ENCODE results near the gene CDC6.

CDC6 gene

GRCh38 chr17:40312131-40312731 lies 24.6 kb downstream of the CDC6 start:
- DNase-seq: no peak

GRCh38 chr17:40312893-40313667 lies 25.4 kb downstream of the CDC6 start:
- no peak for DNase-seq

DNA sequence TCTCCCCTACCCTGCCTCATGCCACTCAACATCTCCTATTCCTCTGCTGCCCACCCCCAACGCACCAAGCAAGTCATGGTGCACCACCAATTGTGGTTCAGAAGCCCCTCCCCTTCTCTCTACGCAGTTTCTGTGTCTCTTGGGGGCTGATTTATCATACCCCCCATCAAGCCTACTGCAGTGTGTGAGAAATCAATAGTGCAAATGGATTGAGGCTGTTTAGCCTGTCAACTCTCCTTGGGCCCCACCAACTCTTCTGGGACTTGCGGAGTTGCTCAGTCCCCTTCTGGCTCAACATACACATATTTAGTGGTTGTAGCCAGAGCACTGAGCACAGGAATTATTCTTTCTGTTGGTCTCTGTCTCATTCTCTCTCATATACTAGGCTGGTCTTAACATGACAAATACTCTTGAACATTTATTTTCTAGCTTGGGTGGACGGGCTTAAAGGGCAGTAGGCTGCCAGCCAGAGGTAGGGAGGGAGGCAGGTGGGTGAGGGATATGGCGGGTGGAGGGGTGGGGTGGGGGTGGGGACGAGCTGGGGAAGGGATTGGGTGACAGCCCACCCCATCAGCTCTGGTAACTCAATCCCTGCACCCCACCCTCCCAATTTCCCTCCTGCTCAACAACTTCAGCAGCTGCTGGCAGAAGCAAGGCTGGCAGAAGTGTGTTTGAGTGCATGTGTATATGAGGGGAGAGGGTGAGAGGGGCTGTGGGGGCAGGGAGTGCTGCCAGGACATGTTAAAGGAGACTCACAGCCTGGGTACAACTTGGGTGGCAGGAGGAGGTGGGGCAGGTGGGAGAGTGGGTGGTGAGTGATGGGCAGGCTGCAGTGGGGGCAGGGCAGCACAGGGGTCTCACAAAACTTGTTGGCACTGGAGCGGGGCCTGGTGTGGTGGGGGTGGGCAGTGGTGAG lies 26.2 kb downstream of the CDC6 start:
- no peak for DNase-seq

DNA sequence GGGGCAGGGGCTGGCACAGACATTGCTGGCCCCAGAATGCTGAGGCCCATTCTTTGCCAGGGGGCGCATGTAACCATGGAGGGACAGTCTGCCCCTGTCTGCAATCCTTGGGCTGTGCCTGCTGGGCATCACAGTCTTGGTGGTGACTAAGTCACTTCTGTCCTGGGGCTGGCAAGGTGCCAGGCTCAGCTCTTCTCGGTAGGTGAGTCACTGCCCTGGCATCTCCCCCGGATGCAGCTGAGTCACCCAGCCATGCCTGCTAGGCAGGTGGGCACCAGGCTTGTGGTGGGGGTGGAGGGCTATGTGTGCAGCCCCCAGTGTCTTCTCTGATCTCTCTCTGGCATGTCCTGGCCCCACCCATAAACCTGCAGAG lies 26.9 kb downstream of the CDC6 start:
- DNase-seq: no peak

DNA sequence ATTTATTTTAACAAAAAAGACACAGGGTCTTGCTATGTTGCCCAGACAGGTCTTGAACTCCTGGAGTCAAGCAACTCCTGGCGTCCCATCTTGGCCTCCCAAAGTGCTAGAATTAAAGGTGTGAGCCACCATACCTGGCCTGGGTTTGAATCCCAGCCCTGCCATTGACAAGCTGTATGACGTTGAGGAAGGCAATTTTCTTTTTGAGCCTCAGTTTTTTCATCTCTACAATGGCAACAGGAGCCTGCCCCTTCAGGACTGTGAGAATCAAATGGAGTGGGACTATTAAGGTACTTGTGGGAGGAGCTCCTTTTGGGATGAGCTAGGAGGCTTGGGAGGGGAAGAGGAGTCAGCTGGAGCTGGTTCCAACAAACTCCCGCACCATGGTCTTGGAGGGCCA lies 27.5 kb downstream of the CDC6 start:
- DNase-seq: no peak

DNA sequence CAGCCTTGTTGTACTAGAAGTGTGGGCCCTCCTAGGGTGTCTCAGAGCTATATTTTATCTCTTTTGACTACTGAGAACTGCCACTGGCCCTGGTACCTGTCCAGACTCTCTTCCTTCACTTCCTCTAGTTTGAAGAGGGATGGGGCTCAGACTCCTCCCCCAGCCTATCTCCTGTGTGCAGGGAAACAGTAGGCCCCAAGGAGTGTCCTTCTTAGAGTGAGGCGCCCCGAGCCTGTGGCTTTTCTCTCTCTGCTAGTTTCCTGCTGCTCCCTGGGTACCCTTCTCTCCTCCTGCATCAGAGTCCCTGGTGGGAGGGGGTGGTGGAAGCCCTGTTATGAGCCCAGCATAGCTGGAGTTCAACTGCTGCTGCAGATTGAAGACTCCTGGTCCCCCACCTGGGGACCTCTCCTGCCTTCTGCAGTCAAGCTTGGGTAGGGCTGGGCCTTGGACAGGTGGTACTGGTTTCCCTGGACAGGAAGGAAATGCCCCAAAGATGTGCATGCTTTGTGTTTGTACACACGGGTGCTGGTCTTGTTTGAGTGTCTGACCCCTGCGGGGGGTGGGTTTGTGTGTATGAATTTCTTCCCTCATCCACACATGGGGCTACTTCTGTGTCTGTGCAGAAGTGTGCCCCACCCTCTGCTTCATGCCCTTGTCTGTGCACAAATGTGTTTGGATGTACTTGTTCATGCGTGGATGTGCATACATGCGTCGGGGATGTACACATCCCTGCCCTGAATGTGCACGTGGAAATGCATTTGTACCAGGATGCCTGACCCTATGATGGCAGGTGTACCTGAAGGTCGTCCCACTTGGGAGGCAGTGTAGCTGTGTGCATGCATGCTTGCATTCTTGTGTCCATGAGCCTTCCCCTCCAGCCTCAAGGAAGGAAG lies 28.2 kb downstream of the CDC6 start:
- DNase-seq: no peak

- no peak for DNase-seq
These were observed 29.1 kb downstream of the CDC6 start for GRCh38 chr17:40316571-40317344.

- no peak for DNase-seq
These were observed 29.7 kb downstream of the CDC6 start for GRCh38 chr17:40317345-40317873.

DNA sequence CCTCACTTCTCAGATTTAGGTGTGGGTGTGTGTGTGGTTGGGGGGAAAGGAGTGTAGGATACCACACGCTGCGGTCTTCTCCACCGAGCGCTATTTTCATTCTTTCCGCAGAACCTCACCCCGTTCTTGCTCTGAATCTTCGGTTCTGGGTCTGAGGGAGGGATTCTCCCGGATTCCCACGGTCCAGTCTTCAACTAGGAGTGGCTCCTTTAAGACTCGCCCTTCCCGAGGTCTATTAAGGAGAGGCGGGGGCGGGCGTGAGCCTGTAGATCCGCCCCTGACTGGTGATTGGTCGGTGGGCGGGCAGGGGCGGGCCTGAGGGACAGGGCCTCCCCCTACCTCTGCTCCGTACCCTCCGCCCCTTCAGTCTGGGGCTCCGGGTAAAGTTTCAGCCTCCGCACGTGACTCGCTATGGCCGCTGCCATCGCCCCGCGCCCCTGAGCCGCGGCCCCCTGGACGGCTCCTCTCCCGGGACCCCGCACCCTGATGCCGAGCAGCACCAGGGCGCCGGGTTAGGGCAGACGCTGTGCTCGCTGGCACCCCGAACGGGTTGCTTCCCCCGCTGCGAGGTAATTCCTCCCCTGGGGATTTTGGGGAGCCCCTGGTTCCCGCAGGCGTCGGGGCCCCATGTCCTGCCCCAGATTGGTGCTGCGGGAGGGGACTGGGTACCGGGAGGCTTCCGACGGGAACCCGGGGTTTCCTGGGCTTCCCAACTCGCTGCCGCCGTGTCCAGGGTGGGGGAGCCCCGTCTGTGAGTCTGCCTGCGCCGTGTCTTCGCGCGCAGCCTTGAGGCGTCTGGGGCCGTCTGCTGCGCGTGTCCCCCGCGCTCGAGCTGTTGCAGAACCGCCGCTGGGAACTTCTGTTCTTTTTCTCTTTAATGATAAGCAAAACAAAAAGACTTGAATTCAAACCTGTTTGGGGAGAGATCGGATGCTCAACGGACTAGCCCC lies 30.5 kb downstream of the CDC6 start:
- no peak for DNase-seq

GRCh38 chr17:40318830-40319391 lies 31.2 kb downstream of the CDC6 start:
- no peak for DNase-seq

- no peak for DNase-seq
These were observed 32.2 kb downstream of the CDC6 start for GRCh38 chr17:40319651-40320540.

- DNase-seq: no peak
These were observed 33.3 kb downstream of the CDC6 start for GRCh38 chr17:40320756-40321523.

DNA sequence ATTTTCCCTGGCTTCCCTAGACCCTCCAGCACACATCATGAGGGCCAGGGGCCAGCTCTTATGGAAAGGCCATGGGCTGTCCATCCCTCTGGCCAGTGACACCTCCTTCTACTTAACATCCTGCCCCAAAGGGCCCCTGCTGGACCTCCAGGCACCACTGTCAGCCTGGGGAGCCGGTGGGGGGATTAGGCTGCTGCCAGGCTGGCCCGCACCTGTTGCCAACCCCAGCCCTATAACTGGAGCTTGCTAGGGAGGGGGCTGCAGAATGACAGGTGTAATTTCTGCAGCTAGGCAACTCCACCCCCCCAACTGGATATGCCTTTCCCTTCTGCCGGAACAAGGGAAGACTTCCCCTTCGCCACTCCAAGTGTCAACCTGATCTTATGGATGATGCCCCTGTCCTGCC lies 33.8 kb downstream of the CDC6 start:
- DNase-seq: no peak

DNA sequence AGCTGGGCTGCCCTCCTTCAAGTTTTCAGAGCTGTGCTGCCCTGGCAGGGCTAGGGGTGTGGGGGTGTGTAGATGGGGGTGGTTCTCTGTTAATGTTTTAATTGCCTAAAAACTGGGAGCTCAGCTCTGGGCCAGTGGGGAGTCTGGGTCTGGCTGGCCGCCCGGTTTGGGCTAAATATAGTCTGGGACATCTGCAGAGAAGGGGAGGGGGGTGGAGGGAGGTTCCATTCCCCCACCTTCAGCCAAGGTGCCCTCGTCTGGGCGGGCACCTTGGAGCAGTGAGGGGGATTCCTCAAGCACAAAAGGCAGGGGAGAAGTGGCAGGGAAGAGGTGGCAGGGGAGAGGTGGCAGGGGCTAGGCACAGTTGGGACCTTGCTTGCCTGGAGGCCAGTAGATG lies 34.3 kb downstream of the CDC6 start:
- no peak for DNase-seq

DNA sequence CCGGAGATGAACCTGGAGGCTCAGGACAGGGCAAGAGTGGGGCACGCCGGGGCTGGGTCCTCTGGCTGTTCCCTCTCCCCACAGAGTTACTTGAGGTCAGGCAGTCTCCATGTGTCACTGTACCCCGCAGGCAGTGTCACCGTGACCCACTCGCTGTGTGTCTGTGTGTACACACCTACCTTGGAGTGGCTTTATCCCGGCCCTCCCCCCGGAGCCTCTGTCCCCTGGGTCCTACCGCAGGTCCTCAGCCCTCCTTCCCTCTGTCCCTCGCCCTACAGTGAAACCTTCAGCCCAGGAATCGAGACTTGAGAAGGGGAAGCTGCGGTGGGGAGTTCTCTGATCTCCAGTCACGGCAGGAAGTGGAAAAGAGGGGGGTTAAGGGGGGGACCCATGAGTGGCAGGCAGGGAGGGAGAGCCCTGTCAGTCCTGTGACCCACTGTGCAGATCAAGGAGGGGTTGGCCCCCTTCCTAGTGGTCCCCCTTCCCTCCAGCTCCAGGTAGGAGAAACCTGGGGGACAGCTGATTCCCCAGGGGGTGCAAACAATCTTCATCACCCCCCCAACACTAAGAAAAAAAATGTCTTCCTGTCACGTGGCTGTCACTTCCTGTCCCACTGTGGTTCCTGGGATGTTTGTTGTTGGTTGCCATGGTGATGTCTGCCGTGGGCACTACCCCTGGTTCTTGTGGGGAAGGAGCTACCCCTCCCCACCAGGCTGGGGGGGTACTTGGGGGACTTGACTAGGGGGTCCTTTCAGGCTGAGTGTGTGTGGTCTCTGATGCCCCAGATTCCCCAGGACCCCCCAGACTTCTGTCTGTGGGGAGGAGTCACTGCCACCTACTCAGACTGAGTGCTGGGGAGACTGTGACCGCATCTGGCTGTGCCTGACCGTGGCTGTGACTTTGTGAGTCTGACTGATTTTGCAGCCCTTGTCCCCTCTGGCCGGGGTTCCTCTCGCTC lies 35.0 kb downstream of the CDC6 start:
- no peak for DNase-seq

GRCh38 chr17:40323391-40324381 lies 36.0 kb downstream of the CDC6 start:
- DNase-seq: no peak
